NCI-H526 (cell line): Measurements from ENCODE around the gene DDAH1.
"Not testable (repeated sequence)": the region's sequence is repeated elsewhere in the genome, so short reads cannot be mapped to it uniquely, and the experiment has no call there.

Experiments used
- DNase-seq, 2 experiments: peaks; one replicate each; lab custom pipeline; 2025; lab: John Stamatoyannopoulos, UW

The DDAH1 gene

DNA sequence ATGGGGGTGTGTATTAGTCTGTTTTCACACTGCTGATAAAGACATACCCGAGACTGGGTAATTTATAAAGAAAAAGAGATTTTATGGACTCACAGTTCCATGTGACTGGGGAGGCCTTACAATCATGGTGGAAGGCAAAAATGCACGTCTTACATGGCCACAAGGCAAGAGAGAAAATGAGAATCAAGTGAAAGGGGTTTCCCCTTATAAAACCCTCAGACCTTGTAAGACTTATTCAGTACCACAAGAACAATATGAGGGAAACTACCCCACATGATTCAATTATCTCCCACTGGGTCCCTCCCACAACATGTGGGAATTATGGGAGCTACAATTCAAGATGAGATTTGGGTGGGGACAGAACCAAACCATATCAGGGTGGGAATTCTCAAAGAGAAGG, 5.2 kb upstream of the DDAH1 start:
- DNase-seq: not testable (repeated sequence)

DNA sequence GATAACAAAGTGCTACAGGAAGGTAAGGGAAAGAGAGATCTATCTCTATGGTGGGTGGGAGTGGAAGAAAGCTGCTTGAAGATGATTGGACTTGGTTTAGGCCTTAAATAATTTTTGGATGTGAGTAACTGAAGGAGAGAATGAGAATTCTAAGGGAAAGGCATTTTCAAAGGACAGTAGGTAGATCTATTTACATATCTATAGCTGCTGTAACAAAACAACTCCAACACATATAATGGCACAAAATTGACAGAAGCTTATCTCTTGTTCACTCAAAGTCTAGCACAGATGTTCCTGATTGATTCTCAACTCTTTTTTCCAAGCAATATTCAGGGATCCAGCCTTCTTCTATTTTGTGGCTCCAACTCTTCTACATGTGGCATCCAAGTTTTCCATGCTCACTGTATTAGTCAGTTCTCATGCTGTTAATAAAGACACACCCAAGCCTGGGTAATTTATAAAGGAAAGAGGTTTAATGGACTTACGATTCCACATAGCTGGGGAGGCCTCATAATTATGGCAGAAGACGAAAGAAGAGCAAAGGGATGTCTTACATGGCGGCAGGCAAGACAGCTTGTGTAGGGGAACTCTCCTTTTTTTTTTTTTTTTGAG, 3.1 kb upstream of the DDAH1 start:
- no peak for DNase-seq

DNA sequence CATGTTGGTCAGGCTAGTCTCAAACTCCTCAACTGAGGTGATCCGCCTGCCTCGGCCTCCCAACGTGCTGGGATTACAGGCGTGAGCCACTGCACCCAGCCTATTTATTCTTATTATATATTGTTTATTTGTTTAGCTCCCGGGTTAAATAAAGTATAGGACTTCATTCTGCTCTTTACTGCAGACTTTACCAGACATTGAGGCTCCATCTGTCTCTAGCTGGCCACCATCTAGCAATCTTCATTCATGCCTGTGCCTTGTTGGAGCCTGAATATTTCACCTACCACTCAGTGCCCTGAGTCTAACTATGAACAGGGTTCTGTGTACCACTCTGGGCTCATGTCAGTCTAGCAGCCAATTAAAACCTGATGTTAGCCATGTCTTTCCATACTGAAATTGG, 2.1 kb upstream of the DDAH1 start:
- DNase-seq: no peak

DNA sequence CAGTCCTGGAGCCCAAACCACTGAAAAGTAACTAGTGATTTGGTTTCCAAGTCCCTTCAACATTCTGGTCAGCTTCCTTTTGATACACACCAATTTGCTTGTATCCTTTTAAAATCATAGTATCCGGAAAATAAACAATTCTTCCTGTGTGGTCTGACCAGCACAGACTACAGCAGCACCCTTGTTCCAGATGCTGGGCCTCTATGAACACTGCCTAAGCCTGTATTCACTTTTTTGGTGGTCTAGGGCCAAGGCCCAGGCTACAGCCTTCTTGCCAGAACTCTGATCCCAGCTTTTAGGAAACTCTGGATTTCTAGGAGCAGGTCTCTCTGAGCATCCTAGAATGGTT, 801 bp upstream of the DDAH1 start:
- DNase-seq: peak in 1 of 2 experiments; percentile 10

DNA sequence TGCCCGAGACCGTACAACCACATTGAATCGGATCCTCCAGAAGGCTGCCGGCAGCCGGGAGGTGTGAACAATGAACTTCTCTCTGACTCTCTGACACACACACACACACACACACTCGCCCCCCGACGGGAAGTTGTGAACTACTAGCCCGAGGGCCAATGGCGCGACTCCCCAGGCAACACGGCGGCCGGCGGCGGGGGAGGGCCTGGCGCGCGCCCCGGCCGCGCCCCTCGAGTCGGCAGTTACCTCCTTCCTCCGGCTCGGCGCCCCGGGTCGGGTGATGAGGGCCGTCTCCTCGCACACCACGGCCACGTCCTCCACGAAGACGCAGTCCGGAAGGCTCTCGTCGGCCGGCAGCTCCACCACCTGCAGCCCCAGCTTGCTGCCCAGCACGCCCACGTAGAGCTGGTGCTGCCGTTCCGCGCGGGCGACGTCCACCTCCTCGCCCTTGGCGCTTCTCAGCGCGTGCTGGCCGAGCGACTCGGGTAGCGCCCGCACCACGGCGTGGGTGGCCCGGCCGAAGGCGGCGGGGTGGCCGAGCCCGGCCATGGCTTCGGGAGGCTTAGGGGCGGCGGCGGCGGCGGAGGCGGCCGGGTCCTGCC, 361 bp downstream of the DDAH1 start:
- peak in 1 of 2 experiments; percentile 82 for DNase-seq

DNA sequence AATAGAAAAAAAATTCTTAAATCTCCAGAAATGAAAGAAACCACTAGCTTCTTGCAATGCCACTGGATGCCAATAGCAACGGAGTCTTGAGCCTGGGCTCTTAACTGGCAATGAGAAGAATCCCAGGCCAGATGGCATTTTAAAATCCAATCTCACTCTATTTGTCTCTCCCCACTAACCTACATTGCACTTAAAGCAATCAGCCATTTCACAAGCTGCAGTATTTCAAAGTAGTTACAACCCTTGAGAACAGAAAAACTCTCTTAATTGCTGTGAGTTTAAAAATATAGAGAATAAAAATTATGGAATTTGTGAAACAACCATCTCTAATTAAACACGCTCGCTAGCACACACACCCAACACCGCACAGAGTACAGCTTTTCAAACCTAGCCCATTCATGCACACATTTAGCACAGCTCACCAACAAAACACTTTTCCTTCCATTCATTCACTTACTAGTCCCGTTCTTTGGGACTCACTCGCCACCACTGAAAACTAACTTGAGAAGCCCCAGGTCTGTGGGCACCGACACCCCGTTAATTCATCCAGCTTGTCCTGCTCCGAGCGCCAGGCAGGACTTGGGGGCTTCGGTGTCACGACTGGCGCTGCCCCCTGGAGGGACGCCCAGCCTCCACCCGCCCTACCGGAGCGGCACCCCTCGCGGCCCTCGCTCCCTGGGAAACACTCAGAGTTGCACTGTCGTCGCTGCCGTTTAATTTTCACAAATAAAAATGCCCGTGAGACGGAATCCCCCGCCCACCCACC, 1.0 kb downstream of the DDAH1 start:
- DNase-seq: peak; percentile 14 to 49

DNA sequence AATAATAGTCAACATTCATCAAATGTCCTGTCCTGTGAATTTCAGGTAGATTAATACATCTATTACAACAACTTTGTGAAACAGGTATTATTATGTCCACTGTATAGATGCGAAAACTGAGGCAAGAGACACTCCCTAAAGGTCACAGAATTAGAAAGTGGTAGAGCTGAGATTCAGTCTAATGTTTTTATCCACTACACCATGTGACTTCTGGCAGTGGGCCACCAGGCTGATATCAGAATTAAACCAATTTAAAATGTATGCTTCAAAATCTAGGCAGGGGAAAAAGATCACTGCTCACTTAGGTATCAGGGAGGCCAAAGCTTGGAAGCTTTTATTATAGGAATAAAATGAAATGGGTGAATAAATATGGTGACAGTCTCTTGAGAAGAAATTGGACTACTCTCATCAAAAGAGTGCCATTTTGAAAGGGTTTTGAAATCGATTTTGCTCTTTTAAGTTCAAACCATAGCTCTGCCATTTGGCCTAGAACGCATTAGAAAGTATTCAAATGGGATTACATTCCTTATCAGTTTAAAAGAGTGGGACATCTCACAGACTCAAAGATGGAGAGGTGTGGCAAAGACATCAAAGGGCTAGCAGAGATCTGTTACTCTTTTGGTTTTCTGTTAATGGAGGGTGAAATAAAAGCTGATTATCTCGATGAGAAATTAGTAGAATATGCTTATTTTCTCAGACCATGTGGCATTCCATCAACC, 1.9 kb downstream of the DDAH1 start:
- DNase-seq: no peak

DNA sequence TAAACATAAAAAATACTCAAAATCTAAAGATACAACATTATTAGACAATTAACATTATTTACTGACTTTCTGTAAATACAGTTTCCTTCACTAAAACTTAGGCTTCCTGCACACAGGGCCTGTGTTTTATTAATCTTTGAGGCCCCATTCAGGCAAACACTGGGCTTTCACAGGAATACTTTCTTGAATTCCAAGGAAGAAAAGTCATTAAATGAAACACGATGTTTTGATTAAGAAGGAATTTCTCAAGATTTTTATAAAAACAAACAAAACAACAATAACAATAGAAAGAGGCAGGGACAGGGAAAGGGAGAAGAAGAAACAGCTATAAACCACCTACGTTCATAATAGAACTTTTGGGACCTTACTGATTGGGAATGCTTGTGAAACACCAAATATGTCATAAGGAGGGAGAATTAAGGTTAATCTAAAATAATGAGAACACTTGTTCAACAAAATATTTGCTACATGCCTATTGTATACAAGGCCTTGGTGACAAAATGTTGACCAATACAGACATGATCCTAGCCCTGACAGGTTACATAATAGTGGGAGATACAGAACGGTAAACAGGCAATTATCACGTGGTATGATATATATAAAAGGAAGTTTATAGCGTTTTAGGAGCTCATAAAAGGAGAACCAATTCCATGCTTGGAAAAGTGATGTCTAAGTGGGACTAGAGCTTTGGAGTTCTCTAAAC, 3.6 kb downstream of the DDAH1 start:
- no peak for DNase-seq

DNA sequence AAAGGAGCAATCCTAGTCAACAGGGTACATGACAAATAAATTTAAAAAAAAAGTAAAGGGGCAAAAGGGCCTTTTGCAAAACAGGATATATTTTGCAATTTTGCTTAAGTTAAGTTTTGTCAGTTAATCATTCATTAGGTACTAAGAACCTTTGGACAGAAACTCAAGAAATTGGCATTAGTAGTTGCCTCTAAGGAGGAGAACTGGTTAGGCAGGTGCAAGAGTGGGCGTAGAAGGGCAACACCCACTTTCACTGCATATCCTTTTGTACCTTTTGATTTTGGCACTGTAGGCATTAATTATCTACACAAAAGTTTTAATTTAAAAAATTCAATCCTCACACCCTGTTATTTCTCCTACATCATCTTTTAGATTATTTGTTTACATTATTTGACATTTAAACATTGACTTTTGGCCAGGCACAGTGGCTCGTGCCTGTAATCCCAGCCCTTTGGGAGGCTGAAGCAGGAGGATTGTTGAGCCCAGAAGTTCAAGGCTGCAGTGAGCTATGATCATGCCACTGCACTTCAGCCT, 4.3 kb downstream of the DDAH1 start:
- no peak for DNase-seq

DNA sequence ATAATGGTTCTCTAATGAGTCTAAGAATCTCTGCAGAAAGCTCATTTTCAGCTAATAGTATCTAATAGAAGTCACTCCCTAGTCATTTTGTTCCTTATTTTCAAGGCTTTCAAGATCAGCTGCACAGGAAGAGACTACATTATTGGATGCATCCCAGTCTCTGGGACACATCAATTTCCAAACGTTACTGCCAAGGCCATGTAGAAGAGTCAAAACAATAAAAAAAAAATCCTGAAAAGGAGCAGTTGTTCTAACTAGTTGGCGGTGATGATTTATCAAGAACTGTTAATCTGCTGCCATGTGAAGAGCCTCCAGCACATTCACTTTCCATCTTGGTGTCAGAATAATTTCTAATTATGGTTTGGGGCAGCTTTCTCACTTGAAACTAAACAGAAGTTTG, 5.7 kb downstream of the DDAH1 start:
- DNase-seq: no peak

DNA sequence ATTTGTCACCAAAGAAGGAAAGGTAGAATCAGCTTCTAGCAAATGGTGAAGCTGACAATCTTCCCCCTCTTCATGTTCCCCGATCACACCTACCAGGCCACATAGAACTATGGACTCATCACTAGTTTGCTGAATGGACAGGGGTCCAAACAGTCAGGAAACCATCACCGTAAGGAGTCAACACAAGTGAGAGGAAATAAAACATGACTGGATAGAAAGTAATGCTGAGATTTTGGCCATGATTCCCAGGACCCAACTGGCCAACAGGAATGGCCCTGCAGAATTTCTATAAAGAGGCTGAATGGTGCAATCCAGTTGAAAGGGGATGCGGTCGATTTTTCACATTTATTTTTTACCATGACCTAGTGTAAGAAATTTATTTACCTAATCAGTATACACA, 10.7 kb downstream of the DDAH1 start:
- DNase-seq: no peak

DNA sequence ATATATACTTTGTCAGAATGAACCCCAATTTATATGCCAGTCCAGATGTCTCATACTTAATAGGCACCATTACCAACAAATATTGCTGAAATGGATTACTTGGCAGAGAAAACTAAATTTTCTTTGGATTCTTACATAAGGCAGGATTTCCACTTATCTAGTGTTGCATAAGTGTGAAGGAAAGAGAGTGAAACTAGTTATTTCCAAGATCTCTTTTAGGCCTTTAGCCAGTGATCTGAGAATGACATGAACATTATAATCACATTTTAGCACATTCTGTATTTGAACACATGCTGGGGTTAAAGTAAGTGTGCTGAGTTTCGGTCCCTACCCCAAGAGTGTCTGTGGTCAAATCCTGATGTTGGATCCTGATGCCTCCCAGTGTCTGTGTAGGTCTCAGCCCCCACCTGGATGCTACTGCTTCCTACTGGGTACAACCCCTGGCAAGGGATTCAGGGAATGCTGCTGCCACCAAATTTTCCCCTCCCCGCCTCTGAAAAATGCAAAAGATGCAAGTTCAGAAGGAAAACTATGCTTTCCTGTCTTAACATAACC, 11.2 kb downstream of the DDAH1 start:
- DNase-seq: no peak

DNA sequence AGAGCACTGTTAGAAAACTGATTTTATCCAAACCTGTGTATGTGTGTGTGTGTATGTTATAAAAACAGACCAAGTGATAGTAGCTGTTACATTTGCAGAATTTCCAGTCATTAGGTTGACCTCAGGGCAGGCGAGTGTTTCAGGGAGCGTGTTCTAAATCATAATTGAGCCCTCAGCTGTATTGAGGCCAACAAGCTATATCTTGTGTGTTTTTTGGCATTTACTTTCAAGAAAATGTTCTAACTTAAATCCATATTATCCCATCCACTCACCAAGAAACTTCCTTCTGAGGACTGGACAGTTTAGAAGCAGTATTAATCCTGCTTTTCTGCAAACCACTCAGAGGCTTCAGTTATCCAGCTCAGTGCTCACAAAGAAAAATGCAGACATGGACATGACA, 12.0 kb downstream of the DDAH1 start:
- DNase-seq: no peak

DNA sequence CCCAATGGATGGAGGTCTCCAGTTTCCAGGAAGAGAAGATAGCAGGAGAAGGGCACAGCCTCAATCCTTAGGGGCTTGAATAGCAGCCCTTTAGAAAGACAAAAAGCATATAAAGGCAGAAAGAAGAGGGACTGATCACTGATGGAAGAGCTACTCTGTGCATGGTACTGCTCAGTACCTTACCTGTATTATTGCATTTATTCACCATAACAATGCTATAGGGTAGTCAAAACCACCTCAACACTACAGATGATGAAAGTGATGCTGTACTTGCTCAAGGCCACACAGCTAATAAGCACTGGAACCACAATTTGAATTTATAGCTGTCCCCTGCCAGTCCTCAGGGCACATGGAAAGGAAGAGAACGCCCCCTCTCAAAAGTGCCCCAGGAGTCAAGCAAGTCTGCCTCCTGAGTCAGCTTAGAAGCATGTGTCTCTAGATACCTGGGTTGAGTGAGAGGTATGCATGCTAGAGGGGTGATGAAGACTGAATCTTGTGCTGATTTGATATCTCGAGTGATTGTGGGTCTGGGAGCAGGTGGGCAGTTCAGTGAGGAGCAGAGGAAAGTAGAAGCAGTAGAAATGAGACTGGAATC, 13.6 kb downstream of the DDAH1 start:
- peak; percentile 10 to 39 for DNase-seq

DNA sequence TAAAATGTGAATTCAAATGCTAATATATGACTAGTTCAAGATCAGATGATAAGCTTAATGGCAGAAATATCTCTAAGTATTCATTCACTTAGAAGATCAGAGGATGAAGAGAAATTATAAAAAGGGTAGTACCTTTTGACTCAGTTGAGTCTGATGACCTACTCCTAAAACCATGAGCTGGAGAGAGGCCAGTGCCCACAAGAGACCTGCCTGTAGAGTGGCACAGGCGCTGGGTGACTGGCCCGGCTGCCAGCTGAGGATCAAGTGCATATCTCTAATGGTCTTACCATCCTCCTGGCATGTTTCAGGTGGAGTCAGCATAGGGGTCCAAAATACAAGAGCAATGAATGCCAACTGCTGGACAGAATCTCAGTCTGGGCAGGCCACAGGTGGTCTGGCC, 14.1 kb downstream of the DDAH1 start:
- DNase-seq: no peak

DNA sequence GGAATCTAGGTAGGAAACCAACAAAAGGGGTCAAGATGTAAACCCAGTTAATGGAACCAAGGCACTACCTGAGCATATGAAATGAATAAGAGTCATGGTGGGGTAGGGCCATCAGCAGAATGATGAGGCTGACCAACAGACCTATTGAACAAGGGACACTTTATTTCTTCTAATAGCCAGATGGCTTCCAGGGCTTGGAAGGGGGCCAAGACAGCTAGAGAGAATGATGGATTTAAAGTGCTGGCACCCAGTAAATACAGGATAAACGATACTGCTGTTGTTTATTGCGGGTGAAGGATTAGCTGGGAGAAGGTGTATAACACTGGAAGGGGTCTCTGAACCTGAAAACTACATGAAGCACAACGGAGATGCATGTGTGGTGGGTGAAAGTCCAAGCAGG, 15.6 kb downstream of the DDAH1 start:
- no peak for DNase-seq

DNA sequence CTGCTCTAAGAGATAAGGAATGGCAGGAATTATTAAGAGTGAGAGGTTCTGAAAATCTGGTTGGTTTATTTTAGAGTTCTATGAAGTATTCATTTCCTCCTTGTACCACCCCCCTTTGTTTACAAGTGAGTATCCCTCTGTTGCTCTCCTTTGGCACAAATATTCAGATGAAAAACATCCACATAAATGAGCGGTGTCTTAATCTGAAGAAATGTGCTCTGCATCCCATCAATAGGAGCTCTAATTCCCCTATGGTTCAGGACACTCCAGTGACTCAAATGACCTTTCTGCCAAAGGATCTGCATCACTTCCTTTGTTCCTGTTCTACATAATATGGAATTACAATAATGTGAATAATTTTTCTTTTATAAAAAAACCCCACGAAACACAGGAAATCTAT, 16.6 kb downstream of the DDAH1 start:
- no peak for DNase-seq

DNA sequence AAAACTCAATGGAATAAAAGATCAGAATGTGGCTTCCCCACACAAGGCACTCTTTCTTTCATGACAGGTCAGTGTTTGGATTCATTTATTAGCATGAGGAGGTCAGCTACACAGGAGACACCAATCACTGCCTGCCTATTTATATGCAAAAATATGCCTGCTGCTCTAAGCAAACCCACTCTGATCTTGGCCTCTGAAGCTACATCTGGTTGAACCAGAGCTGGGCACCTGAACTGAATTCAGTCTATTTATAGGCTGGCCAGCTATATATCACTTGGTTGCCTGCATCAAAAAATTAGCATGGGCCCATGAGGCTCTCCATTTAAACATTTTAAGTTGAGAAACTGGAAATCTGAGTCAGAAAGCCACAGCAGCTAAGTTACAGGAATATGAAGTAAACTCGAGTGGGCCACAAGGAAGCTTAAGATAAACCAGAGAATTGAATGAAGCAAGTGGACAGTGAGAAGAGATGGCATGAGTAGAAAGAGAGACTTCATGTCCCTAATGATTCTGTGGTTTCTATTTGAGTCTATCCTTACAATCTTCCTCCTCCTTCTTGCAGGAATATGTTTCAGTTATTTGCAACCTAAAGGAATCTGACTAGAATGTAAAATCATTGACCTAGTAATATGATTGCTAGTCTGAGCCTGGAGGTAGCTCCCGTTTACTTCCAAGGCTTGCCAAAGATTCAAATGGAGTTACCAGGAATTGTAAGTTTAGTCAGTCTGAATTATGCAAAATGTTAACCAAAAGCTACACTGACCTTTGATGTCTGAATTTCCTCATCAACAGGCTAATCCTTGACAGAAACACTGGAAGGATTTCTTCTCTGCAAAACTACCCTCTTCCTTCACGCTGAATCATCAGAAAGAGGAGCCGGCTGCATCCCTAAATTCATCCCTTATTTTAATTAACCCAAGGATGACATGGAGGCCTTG, 17.7 kb downstream of the DDAH1 start:
- DNase-seq: no peak

DNA sequence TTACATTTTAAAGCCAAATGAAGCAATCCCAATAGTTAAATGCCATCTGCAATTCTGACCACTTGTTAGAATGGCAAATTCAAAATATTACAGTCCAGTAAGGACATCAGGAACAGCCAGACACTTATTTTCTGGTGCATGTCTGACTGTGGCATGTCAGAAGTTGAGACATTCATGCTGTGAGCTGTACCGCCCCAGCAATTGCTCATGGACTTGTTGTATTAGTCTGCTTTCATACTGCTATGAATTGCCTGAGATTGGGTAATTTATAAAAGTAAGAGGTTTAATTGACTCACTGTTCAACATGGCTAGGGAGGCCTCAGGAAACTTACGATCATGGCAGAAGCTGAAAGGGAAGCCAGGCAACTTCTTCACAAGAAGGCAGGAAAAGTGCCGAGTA, 19.1 kb downstream of the DDAH1 start:
- DNase-seq: no peak

DNA sequence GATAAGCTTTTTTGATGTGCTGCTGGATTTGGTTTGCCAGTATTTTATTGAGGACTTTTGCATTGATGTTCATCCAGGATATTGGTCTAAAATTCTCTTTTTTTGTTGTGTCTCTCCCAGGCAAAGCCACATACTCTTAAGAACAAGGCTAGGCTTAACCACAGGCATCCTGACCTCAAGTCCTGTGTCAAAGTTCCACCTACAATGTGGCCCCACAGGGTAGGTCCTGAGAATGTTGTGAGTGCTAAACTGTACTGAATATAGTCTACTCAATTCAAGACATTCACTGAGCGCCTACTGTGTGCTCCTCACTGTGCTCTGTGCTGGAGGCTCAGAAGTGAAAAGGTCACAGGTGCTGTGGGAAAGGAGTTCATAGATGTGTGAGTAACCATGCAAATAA, 20.6 kb downstream of the DDAH1 start:
- no peak for DNase-seq
